Osteoblast (primary cell): ENCODE results near the gene SLX4. TPM values are rescaled to one million over a fixed set of nuclear protein-coding genes. Genes with fewer than 3 reads are reported as not detected.
A peak's percentile ranks its signal among the peaks of the same experiment; 100 is the strongest.

Experiments used
- DNase-seq: peaks from one replicate; pipeline ENCODE4 v3.0.0; 2011; ENCODE audit warnings: low spot score, mixed read lengths; ENCODE audit not compliant: insufficient read length; ENCODE audit errors: missing footprints
- H2AFZ ChIP-seq: 2 replicates; pipeline ENCODE4 v1.6.0; 2011; ENCODE audit warnings: mild to moderate bottlenecking, low read length
- H3K27ac ChIP-seq: 2 replicates; pipeline ENCODE4 v1.5.1; 2011; ENCODE audit warnings: mild to moderate bottlenecking, low read depth, low read length, moderate library complexity
- H3K27me3 ChIP-seq: 2 replicates; pipeline ENCODE4 v1.6.0; 2012; ENCODE audit warnings: mild to moderate bottlenecking, control low read depth, inconsistent platforms, low read length, moderate library complexity; ENCODE audit not compliant: insufficient read depth
- H3K36me3 ChIP-seq: 2 replicates; pipeline ENCODE4 v1.5.1; 2011; ENCODE audit warnings: mild to moderate bottlenecking, low read length, control low read depth, moderate library complexity; ENCODE audit not compliant: insufficient read depth
- H3K4me1 ChIP-seq: 2 replicates; pipeline ENCODE4 v1.5.1; 2011; ENCODE audit warnings: mild to moderate bottlenecking, low read length, control low read depth, moderate library complexity; ENCODE audit not compliant: insufficient read depth
- H3K4me2 ChIP-seq: 2 replicates; pipeline ENCODE4 v1.6.0; 2011; ENCODE audit warnings: mild to moderate bottlenecking, low read length; ENCODE audit not compliant: insufficient read depth
- H3K4me3 ChIP-seq: fragments of 200-600 bp; sonication (generic); 3 replicates; pipeline ENCODE4 v1.5.1; 2012; ENCODE audit warnings: mild to moderate bottlenecking, low read length, inconsistent platforms; ENCODE audit not compliant: insufficient read depth
- H3K79me2 ChIP-seq: 2 replicates; pipeline ENCODE4 v1.6.0; 2012; ENCODE audit warnings: mild to moderate bottlenecking, low read length, control low read depth, inconsistent platforms; ENCODE audit not compliant: insufficient read depth
- H3K9me3 ChIP-seq: 2 replicates; pipeline ENCODE4 v1.5.1; 2011; ENCODE audit warnings: low read depth, low read length, control low read depth
- H4K20me1 ChIP-seq: 2 replicates; pipeline ENCODE4 v1.6.0; 2012; ENCODE audit warnings: mild to moderate bottlenecking, low read length, control low read depth; ENCODE audit not compliant: insufficient read depth
- CTCF ChIP-seq: IDR thresholded peaks from 2 replicates; pipeline ENCODE4 v1.5.1; 2011; ENCODE audit warnings: mild to moderate bottlenecking, low read depth, low read length, moderate library complexity; ENCODE audit errors: extremely low read depth
- total RNA-seq: library from RNA; depleted of rRNA; stranded (reverse); fragments of >200 nt; gene quantifications from 2 replicates; pipeline ENCODE4 v1.2.3, GENCODE V29; 2012

The SLX4 gene
- total RNA-seq, 1 donor: 4.0 TPM

- Histone ChIP-seq H3K4me2 (no peak overlapping the region), H3K4me1 (no peaks in the 10 kb centered on the region), H3K36me3 (peaks cover 33% of the 10 kb centered on the region), H4K20me1 (no peaks in the 10 kb centered on the region), H2AFZ (no peak overlapping the region), H3K27me3 (no peaks in the 10 kb centered on the region), H3K9me3 (peaks cover 2% of the 10 kb centered on the region), H3K79me2 (no peaks in the 10 kb centered on the region), H3K27ac (no peak overlapping the region), H3K4me3 (no peak overlapping the region)
- peak; percentile 30 for DNase-seq
- TF ChIP-seq CTCF: no peak
Observed at GRCh38 chr16:3601614-3602319, 9.6 kb downstream of the SLX4 start.

GRCh38 chr16:3599922-3600321, 11.5 kb downstream of the SLX4 start:
- Histone ChIP-seq H3K79me2 (no peaks in the 10 kb centered on the region), H4K20me1 (no peaks in the 10 kb centered on the region), H3K4me2 (no peak overlapping the region), H3K27me3 (no peaks in the 10 kb centered on the region), H3K4me3 (no peak overlapping the region), H3K9me3 (peaks cover 2% of the 10 kb centered on the region), H2AFZ (no peak overlapping the region), H3K27ac (no peak overlapping the region), H3K4me1 (no peaks in the 10 kb centered on the region), H3K36me3 (peaks cover 30% of the 10 kb centered on the region)
- peak; percentile 30 for DNase-seq
- TF ChIP-seq CTCF: no peak

GRCh38 chr16:3599121-3599520, 12.3 kb downstream of the SLX4 start:
- no peak for DNase-seq
- Histone ChIP-seq H3K27ac (no peak overlapping the region), H3K4me1 (no peaks in the 10 kb centered on the region), H3K36me3 (peaks cover 30% of the 10 kb centered on the region), H3K27me3 (no peaks in the 10 kb centered on the region), H3K4me3 (no peak overlapping the region), H4K20me1 (no peaks in the 10 kb centered on the region), H2AFZ (no peak overlapping the region), H3K9me3 (peaks cover 2% of the 10 kb centered on the region), H3K4me2 (no peak overlapping the region), H3K79me2 (no peaks in the 10 kb centered on the region)
- TF ChIP-seq CTCF: no peak

GRCh38 chr16:3598236-3598635, 13.2 kb downstream of the SLX4 start:
- Histone ChIP-seq H4K20me1 (no peaks in the 10 kb centered on the region), H3K9me3 (peaks cover 2% of the 10 kb centered on the region), H3K4me1 (no peaks in the 10 kb centered on the region), H3K36me3 (peaks cover 26% of the 10 kb centered on the region), H2AFZ (no peak overlapping the region), H3K27ac (no peak overlapping the region), H3K4me3 (no peak overlapping the region), H3K4me2 (no peak overlapping the region), H3K79me2 (no peaks in the 10 kb centered on the region), H3K27me3 (no peaks in the 10 kb centered on the region)
- DNase-seq: peak; percentile 50
- no peak for TF ChIP-seq CTCF
